ENCODE results near the gene TSHZ1. TPM values are rescaled to one million over a fixed set of nuclear protein-coding genes. Genes with fewer than 3 reads are reported as not detected.
"Not testable (repeated sequence)": the region's sequence is repeated elsewhere in the genome, so short reads cannot be mapped to it uniquely, and the experiment has no call there.

TSHZ1 gene
- total RNA-seq, 1 experiment from 2014 or later, result 7.4 TPM

- Histone ChIP-seq H3K9me3 (ENCODE audit: insufficient read depth, low read depth) (no peaks in the 10 kb centered on the region), H4K20me1 (ENCODE audit: insufficient read depth) (no peaks in the 10 kb centered on the region), H3K79me2 (ENCODE audit: low read depth) (no peaks in the 10 kb centered on the region), H3K4me3 (no peak overlapping the region), H3K27me3 (ENCODE audit: insufficient read depth, low read depth) (no peaks in the 10 kb centered on the region), H3K4me1 (replicated peaks; ENCODE audit: insufficient read depth) (peaks cover 18% of the 10 kb centered on the region), H3K4me2 (no peak overlapping the region), H3F3A (ENCODE audit: insufficient read depth, low read depth) (peaks cover 4% of the 10 kb centered on the region; the same call in 1 of the 2 replicates), H3K36me3 (ENCODE audit: low read depth) (no peaks in the 10 kb centered on the region), H3K9me2 (ENCODE audit: insufficient read depth) (no peaks in the 10 kb centered on the region), H3K27ac (no peak overlapping the region), H2AFZ (no peak overlapping the region)
- ChIA-PET POLR2A (ENCODE audit: unreplicated experiment) (no interaction called here), CTCF (no interaction called here)
- no TSS peak for BruUV-seq (replicated peaks)
- intact Hi-C loops (cut with micrococcal nuclease; ENCODE audit: unreplicated experiment), result no loop called here
- no peak for DNase-seq
- TF ChIP-seq, protein P1, sequence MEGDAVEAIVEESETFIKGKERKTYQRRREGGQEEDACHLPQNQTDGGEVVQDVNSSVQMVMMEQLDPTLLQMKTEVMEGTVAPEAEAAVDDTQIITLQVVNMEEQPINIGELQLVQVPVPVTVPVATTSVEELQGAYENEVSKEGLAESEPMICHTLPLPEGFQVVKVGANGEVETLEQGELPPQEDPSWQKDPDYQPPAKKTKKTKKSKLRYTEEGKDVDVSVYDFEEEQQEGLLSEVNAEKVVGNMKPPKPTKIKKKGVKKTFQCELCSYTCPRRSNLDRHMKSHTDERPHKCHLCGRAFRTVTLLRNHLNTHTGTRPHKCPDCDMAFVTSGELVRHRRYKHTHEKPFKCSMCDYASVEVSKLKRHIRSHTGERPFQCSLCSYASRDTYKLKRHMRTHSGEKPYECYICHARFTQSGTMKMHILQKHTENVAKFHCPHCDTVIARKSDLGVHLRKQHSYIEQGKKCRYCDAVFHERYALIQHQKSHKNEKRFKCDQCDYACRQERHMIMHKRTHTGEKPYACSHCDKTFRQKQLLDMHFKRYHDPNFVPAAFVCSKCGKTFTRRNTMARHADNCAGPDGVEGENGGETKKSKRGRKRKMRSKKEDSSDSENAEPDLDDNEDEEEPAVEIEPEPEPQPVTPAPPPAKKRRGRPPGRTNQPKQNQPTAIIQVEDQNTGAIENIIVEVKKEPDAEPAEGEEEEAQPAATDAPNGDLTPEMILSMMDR (conservative IDR thresholded peaks at IDR 0.05), result no peak
- TF ChIP-seq EZH2 (IDR thresholded peaks at IDR 0.05; ENCODE audit: low read depth), result no peak
Measured at GRCh38 chr18:75185460-75185859, 25.1 kb upstream of the TSHZ1 start.

- H2AFZ ChIP-seq; H3K9me2 ChIP-seq (ENCODE audit: insufficient read depth); H3K9me3 ChIP-seq (ENCODE audit: insufficient read depth, low read depth); CTCF ChIA-PET; H3K36me3 ChIP-seq (ENCODE audit: low read depth); DNase-seq; H3K27me3 ChIP-seq (ENCODE audit: insufficient read depth, low read depth); H3F3A ChIP-seq (ENCODE audit: insufficient read depth, low read depth); H3K27ac ChIP-seq; intact Hi-C loops (cut with micrococcal nuclease; ENCODE audit: unreplicated experiment); H3K79me2 ChIP-seq (ENCODE audit: low read depth); H4K20me1 ChIP-seq (ENCODE audit: insufficient read depth); POLR2A ChIA-PET (ENCODE audit: unreplicated experiment); H3K4me2 ChIP-seq; BruUV-seq (replicated peaks); H3K4me3 ChIP-seq: not testable (repeated sequence)
- H3K4me1 ChIP-seq (replicated peaks; ENCODE audit: insufficient read depth), result peaks cover 14% of the 10 kb centered on the region
Measured at GRCh38 chr18:75187702-75188101, 22.9 kb upstream of the TSHZ1 start.

DNA sequence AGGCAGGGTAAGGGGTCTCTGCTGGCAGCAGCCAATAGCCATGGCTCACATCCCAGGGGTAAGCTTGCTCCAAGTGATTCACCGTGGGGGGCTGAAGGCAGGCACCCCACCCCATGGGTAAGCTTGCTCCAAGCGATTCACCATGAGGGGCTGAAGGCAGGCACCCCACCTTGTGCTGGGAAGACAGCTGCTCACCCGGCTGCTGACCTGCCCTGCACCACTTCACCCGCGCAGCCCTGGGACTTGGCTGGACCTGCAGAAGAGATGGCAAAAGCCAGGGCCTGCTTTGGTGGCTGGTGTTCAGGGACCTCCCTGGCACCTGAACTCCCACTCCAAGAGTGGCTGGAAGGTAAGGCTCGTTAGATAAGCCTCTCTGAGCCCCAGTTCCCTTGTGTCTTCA lies 20.9 kb upstream of the TSHZ1 start:
- H3F3A ChIP-seq (ENCODE audit: insufficient read depth, low read depth), result no peaks in the 10 kb centered on the region
- CTCF ChIA-PET, result no interaction called here

GRCh38 chr18:75192899-75193298 lies 17.7 kb upstream of the TSHZ1 start:
- ChIA-PET CTCF (no interaction called here), POLR2A (ENCODE audit: unreplicated experiment) (no interaction called here)
- H4K20me1 ChIP-seq (ENCODE audit: insufficient read depth), result no peaks in the 10 kb centered on the region
- H3K4me3 ChIP-seq, result no peak overlapping the region
- BruUV-seq (replicated peaks), result no TSS peak
- H3K9me2 ChIP-seq (ENCODE audit: insufficient read depth), result no peaks in the 10 kb centered on the region
- intact Hi-C loops (cut with micrococcal nuclease; ENCODE audit: unreplicated experiment), result no loop called here
- no peak overlapping the region for H3K27ac ChIP-seq
- no peaks in the 10 kb centered on the region for H3K4me1 ChIP-seq (replicated peaks; ENCODE audit: insufficient read depth)
- H3K36me3 ChIP-seq (ENCODE audit: low read depth), result no peaks in the 10 kb centered on the region
- H3K79me2 ChIP-seq (ENCODE audit: low read depth), result no peaks in the 10 kb centered on the region
- DNase-seq, result no peak
- H3K9me3 ChIP-seq (ENCODE audit: insufficient read depth, low read depth), result no peaks in the 10 kb centered on the region
- H3F3A ChIP-seq (ENCODE audit: insufficient read depth, low read depth), result no peaks in the 10 kb centered on the region
- no peak overlapping the region for H3K4me2 ChIP-seq
- no peak overlapping the region for H2AFZ ChIP-seq
- TF ChIP-seq, protein P1 (conservative IDR thresholded peaks at IDR 0.05), result no peak
- TF ChIP-seq EZH2 (IDR thresholded peaks at IDR 0.05; ENCODE audit: low read depth), result no peak
- no peaks in the 10 kb centered on the region for H3K27me3 ChIP-seq (ENCODE audit: insufficient read depth, low read depth)

More for the DNA sequence above, 20.9 kb upstream of the TSHZ1 start:
- Histone ChIP-seq H3K4me3 (no peak overlapping the region), H3K9me3 (ENCODE audit: insufficient read depth, low read depth) (no peaks in the 10 kb centered on the region), H3K27ac (no peak overlapping the region), H2AFZ (no peak overlapping the region), H4K20me1 (ENCODE audit: insufficient read depth) (no peaks in the 10 kb centered on the region), H3K9me2 (ENCODE audit: insufficient read depth) (no peaks in the 10 kb centered on the region), H3K4me1 (replicated peaks; ENCODE audit: insufficient read depth) (no peaks in the 10 kb centered on the region), H3K27me3 (ENCODE audit: insufficient read depth, low read depth) (no peaks in the 10 kb centered on the region), H3K4me2 (no peak overlapping the region), H3K79me2 (ENCODE audit: low read depth) (no peaks in the 10 kb centered on the region), H3K36me3 (ENCODE audit: low read depth) (no peaks in the 10 kb centered on the region)
- BruUV-seq (replicated peaks), result no TSS peak
- intact Hi-C loops (cut with micrococcal nuclease; ENCODE audit: unreplicated experiment), result no loop called here
- DNase-seq, result no peak
- POLR2A ChIA-PET (ENCODE audit: unreplicated experiment), result no interaction called here
- no peak for TF ChIP-seq EZH2 (IDR thresholded peaks at IDR 0.05; ENCODE audit: low read depth)
- TF ChIP-seq, protein P1 (conservative IDR thresholded peaks at IDR 0.05), result no peak

All from PC-9 (cell line).